Stimulated activated naive CD8-positive, alpha-beta T cell treated with anti-CD3 and anti-CD28 coated beads, Interleukin-15, Interleukin-2, amounts not matched to agents 100 ng/mL and 50 ng/mL, for 24 hours (primary cell): Measurements from ENCODE around the gene POLR1F.
"Not testable (repeated sequence)": the region's sequence is repeated elsewhere in the genome, so short reads cannot be mapped to it uniquely, and the experiment has no call there.

Source experiments
- H3K27ac Mint-ChIP-seq: one replicate; pipeline ENCODE4 v1.8.0; 2021; ENCODE audit warnings: mild to moderate bottlenecking, mixed read lengths
- H3K27me3 Mint-ChIP-seq: one replicate; pipeline ENCODE4 v1.8.0; 2021; ENCODE audit warnings: mixed read lengths
- H3K36me3 Mint-ChIP-seq: one replicate; pipeline ENCODE4 v1.8.0; 2021; ENCODE audit warnings: low read depth, mixed read lengths
- H3K4me1 Mint-ChIP-seq: one replicate; pipeline ENCODE4 v1.8.0; 2021; ENCODE audit warnings: low read depth, mixed read lengths
- H3K4me3 Mint-ChIP-seq: one replicate; pipeline ENCODE4 v1.8.0; 2021; ENCODE audit warnings: mild to moderate bottlenecking, mixed read lengths
- H3K9me3 Mint-ChIP-seq: one replicate; pipeline ENCODE4 v1.8.0; 2021; ENCODE audit warnings: mixed read lengths

POLR1F gene

DNA sequence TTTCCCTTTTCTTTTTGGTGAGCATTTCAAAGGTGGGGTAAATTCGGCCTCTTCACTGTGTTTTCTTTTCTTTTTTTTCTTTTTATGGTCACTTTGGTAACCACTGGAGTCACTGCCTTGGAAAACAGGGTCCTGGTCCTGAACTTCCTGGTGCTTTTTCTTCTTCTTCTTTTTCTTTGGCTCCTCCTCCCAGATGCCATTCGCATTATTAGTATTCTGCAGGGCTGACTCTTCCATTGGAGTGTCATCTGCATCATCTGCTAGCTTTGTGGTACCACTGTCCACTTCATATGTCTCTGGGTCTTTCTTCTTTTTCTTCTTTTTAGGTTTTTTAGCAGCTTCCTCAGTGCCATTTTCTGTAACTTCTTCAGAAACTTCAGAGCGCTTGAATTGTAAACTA, 10.5 kb downstream of the POLR1F start:
- Mint-ChIP-seq H3K4me3 (no peak overlapping the region), H3K4me1 (no peaks in the 10 kb centered on the region), H3K36me3 (peaks cover 67% of the 10 kb centered on the region), H3K27ac (peak overlapping the region; percentile 33), H3K9me3 (no peaks in the 10 kb centered on the region), H3K27me3 (no peaks in the 10 kb centered on the region)

DNA sequence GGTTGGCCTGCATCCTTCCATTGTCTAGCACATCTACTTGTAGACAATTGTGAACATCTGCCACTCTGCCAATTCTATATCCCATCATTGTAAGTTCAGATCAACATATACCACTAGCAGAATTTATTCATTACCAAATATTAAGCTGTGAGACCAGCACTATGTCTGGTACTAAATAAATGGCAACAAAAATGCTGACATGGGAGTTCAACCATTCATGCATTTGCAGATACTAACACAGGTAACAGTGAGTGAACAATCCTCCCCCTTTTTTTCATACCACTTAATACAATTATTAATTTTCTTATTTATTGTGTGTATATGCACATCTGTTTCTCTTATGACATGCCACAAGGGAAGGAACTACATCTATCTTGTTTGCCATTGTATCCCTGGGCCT, 11.9 kb downstream of the POLR1F start:
- Mint-ChIP-seq H3K9me3 (no peaks in the 10 kb centered on the region), H3K4me3 (no peak overlapping the region), H3K27me3 (no peaks in the 10 kb centered on the region), H3K4me1 (no peaks in the 10 kb centered on the region), H3K36me3 (peaks cover 55% of the 10 kb centered on the region), H3K27ac (no peak overlapping the region)

GRCh38 chr7:19692111-19692828, 16.6 kb downstream of the POLR1F start:
- H3K27me3 Mint-ChIP-seq: no peaks in the 10 kb centered on the region
- peaks cover 15% of the 10 kb centered on the region for H3K36me3 Mint-ChIP-seq
- H3K4me1 Mint-ChIP-seq: no peaks in the 10 kb centered on the region
- H3K9me3 Mint-ChIP-seq: no peaks in the 10 kb centered on the region
- H3K27ac Mint-ChIP-seq: no peak overlapping the region
- H3K4me3 Mint-ChIP-seq: no peak overlapping the region

DNA sequence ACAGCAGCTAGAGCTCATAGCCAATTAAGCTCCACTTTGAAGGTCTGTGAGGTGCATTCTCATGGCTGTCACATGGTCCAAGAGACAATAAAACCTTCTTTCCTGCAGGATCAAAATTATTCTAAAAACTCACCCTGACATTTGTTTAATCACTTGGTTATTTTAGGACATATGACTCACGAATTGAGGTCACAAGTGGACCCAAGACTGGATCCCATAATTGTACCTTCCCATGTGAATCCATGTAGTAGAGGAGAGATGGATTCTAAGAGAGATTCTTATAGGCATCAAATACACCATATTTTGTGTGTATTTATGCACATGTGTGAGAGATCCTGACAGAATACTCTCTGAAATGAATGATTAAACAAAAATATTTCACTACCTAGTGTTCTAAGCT, 18.1 kb downstream of the POLR1F start:
- no peaks in the 10 kb centered on the region for H3K4me1 Mint-ChIP-seq
- H3K36me3 Mint-ChIP-seq: peaks cover 5% of the 10 kb centered on the region
- no peaks in the 10 kb centered on the region for H3K9me3 Mint-ChIP-seq
- no peaks in the 10 kb centered on the region for H3K27me3 Mint-ChIP-seq
- no peak overlapping the region for H3K27ac Mint-ChIP-seq
- no peak overlapping the region for H3K4me3 Mint-ChIP-seq

DNA sequence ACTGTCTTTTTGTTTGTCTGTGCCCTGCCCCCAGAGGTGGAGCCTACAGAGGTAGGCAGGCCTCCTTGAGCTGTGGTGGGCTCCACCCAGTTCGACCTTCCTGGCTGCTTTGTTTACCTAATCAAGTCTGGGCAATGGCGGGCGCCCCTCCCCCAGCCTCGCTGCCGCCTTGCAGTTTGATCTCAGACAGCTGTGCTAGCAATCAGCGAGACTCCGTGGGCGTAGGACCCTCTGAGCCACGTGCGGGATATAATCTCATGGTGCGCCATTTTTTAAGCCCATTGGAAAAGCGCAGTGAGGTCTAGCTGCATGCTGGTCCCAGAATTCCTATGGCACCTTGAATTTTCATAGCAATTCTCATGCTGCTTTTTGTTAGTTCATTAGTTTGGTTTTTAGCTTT, 19.7 kb downstream of the POLR1F start:
- not testable (repeated sequence) for H3K27me3 Mint-ChIP-seq, H3K4me3 Mint-ChIP-seq, H3K9me3 Mint-ChIP-seq, H3K36me3 Mint-ChIP-seq, H3K27ac Mint-ChIP-seq, H3K4me1 Mint-ChIP-seq

GRCh38 chr7:19681596-19681995, 27.2 kb downstream of the POLR1F start:
- no peaks in the 10 kb centered on the region for H3K27me3 Mint-ChIP-seq
- no peak overlapping the region for H3K27ac Mint-ChIP-seq
- H3K36me3 Mint-ChIP-seq: no peaks in the 10 kb centered on the region
- H3K4me3 Mint-ChIP-seq: no peak overlapping the region
- H3K9me3 Mint-ChIP-seq: no peaks in the 10 kb centered on the region
- H3K4me1 Mint-ChIP-seq: peaks cover 7% of the 10 kb centered on the region

- Mint-ChIP-seq H3K9me3 (no peaks in the 10 kb centered on the region), H3K27me3 (no peaks in the 10 kb centered on the region), H3K36me3 (no peaks in the 10 kb centered on the region), H3K4me1 (peaks cover 7% of the 10 kb centered on the region), H3K4me3 (no peak overlapping the region), H3K27ac (no peak overlapping the region)
Observed at GRCh38 chr7:19677180-19677579, 31.7 kb downstream of the POLR1F start.

DNA sequence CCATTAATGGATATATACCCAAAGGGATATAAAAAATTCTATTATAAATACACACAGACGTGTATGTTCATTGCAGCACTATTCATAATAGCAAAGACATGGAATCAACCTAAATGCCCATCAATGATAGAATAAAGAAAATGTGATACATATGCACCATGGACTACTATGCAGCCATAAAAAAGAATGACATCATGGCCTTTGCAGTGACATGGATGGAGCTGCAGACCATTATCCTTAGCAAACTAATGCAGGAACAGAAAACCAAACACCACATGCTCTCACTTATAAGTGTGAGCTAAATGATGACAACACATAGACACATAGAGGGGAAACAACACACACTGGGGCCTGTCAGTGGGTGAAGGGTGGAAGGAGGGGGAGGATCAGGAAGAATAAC, 33.0 kb downstream of the POLR1F start:
- H3K4me3 Mint-ChIP-seq: no peak overlapping the region
- no peak overlapping the region for H3K27ac Mint-ChIP-seq

GRCh38 chr7:19674266-19674960, 34.4 kb downstream of the POLR1F start:
- Mint-ChIP-seq H3K36me3 (no peaks in the 10 kb centered on the region), H3K4me1 (peaks cover 7% of the 10 kb centered on the region), H3K4me3 (no peak overlapping the region), H3K9me3 (no peaks in the 10 kb centered on the region), H3K27ac (no peak overlapping the region), H3K27me3 (no peaks in the 10 kb centered on the region)

More for the DNA sequence above, 33.0 kb downstream of the POLR1F start:
- H3K9me3 Mint-ChIP-seq: no peaks in the 10 kb centered on the region
- peaks cover 7% of the 10 kb centered on the region for H3K4me1 Mint-ChIP-seq
- no peaks in the 10 kb centered on the region for H3K36me3 Mint-ChIP-seq
- no peaks in the 10 kb centered on the region for H3K27me3 Mint-ChIP-seq

GRCh38 chr7:19670806-19671205, 38.0 kb downstream of the POLR1F start:
- Mint-ChIP-seq H3K27me3 (peaks cover 4% of the 10 kb centered on the region), H3K4me3 (no peak overlapping the region), H3K9me3 (no peaks in the 10 kb centered on the region), H3K4me1 (no peaks in the 10 kb centered on the region), H3K27ac (no peak overlapping the region), H3K36me3 (no peaks in the 10 kb centered on the region)

DNA sequence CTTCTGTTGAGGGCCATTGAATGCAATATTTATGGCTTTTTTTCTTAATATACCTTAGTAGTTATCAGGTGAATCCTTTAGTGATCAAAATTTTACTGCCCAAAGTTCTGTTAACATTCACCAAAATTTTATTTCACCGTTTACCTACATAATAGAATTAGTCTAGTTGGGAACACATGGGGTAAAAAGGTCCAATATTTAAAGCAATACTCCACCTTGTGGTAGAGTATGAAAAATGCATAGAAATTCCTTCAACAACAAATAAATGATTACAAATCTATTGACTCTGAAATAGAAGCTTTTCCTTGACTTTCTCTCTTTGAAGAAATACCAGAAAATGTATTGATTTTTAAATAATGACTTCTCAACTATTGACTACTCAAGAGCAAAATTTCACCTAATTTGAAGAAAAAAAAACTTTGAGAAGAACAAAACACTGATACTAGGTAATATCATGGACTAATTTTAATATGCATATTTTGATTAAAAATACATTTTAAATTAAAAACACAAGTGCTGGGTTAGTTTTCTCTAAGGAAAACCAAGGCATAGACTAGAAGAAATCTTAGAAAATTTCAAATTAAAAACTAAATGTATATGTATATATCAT, 43.3 kb downstream of the POLR1F start:
- H3K36me3 Mint-ChIP-seq: no peaks in the 10 kb centered on the region
- no peak overlapping the region for H3K27ac Mint-ChIP-seq
- H3K4me3 Mint-ChIP-seq: no peak overlapping the region
- no peaks in the 10 kb centered on the region for H3K9me3 Mint-ChIP-seq
- H3K27me3 Mint-ChIP-seq: peaks cover 4% of the 10 kb centered on the region
- H3K4me1 Mint-ChIP-seq: peaks cover 16% of the 10 kb centered on the region

DNA sequence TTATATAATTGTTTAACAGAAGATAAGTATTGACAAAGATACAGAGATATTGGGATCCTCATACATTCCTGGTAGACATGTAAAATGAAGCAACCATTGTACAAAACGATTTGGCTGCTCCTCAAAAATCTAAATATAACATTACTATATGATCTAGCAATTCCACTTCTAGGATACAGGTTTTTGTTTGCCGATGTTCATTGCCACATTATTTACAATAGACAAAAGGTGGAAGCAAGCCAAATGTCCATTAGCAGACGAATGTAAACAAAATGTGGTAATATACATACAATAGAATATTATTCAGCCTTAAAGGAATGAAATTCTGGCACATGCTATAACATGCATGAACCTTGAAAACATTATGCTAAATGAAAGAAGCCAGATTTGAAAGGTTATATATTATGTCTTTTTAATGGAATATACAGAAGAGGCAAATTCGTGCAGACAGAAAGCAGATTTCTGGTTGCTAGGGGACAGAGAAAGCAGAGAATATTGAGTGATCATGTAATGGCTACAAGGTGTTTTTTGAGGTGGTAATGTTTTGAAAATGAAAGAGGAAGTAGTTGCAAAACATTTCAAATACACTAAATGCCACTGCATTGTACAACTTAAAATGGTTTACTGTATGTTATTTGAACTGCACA, 44.9 kb downstream of the POLR1F start:
- H3K9me3 Mint-ChIP-seq: no peaks in the 10 kb centered on the region
- no peak overlapping the region for H3K27ac Mint-ChIP-seq
- H3K27me3 Mint-ChIP-seq: peaks cover 4% of the 10 kb centered on the region
- no peaks in the 10 kb centered on the region for H3K36me3 Mint-ChIP-seq
- no peak overlapping the region for H3K4me3 Mint-ChIP-seq
- H3K4me1 Mint-ChIP-seq: peaks cover 16% of the 10 kb centered on the region

DNA sequence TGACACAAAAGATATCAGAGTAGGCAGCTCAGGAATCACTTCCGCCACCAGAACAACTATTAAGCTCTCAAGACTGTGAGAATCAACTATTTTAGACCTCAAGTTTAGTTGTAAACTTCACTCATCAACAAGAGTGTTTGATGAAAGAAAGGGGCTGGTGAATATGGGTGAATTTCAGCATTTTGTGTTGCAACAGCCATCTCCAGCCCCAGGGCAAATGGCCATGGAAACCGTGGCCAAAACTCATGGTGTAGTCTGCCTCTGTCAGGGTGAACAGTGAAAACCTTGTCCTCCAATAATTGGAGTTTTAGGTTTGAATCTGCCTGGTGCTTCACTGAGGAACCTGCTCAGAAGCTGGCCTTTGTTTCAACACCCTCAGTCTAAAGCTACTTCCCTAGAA, 60.0 kb downstream of the POLR1F start:
- Mint-ChIP-seq H3K4me3 (no peak overlapping the region), H3K27ac (no peak overlapping the region), H3K36me3 (no peaks in the 10 kb centered on the region), H3K27me3 (peaks cover 2% of the 10 kb centered on the region), H3K4me1 (no peaks in the 10 kb centered on the region), H3K9me3 (no peaks in the 10 kb centered on the region)
